HCT116 (cell line): ENCODE data around the gene PDSS2. TPM values are rescaled to one million over a fixed set of nuclear protein-coding genes. Genes with fewer than 3 reads are reported as not detected.

Source experiments
- ATAC-seq: fragments of 200-7000 bp; cut with Tn5 transposase; 2 replicates; pipeline ENCODE4 v1.9.1; 2020; ENCODE audit warnings: mild to moderate bottlenecking, moderate library complexity
- BruUV-seq: library from RNA; stranded (reverse); fragments of 400-500 nt; replicated peaks from 2 replicates; lab custom pipeline; 2021; lab: Mats Ljungman, UMichigan
- CTCF ChIA-PET: fragments of 300-600 bp; sonication (Branson Sonifier 250); formaldehyde crosslinking; loops from one replicate; lab custom pipeline; 2021; ENCODE audit warnings: antibody characterized with exemption; lab: Charles Lee
- POLR2A ChIA-PET: fragments of 300-600, 350-600 bp; sonication (Branson Sonifier 250); formaldehyde crosslinking; loops from one replicate; lab custom pipeline; 2021; ENCODE audit warnings: antibody characterized with exemption; lab: Charles Lee
- RAD21 ChIA-PET, 2 experiments: fragments of 300-600 bp; sonication (Branson Sonifier 250); formaldehyde crosslinking; loops; one replicate each; lab custom pipeline; 2023; ENCODE audit warnings: low total read pairs in 2 of 2; ENCODE audit not compliant: uncharacterized antibody in 2 of 2, unreplicated experiment in 2 of 2, low non-redundant PET in 1 of 2; lab: Charles Lee
- DNase-seq: peaks from one replicate; pipeline ENCODE4 v3.0.0-alpha.2; 2010; ENCODE audit warnings: low read depth, low spot score
- H2AFZ ChIP-seq: fragments of 200-600 bp; shearing (Covaris generic), sonication (generic); 2 replicates; pipeline ENCODE4 v1.6.1; 2017; ENCODE audit warnings: low read depth, mixed run types, mixed read lengths, antibody characterized with exemption, low read length; ENCODE audit not compliant: poor library complexity, severe bottlenecking
- H3K27ac ChIP-seq: 2 replicates; pipeline ENCODE4 v1.5.1; 2012; ENCODE audit warnings: low read depth, low read length
- H3K27me3 ChIP-seq: fragments of 200-600 bp; sonication (generic); 2 replicates; pipeline ENCODE4 v1.6.1; 2016; ENCODE audit warnings: mixed run types, low read length, mixed read lengths; ENCODE audit not compliant: insufficient read depth
- H3K36me3 ChIP-seq, 2 experiments: fragments of 200-500 bp in 1 of 2; fragments of 200-600 bp in 1 of 2; sonication (Bioruptor generic) in 1 of 2; sonication (generic) in 1 of 2; 2 replicates each; pipeline versions ENCODE4 v1.5.1 to v1.6.1; 2014 to 2016; ENCODE audit warnings: low read length in 2 of 2, inconsistent platforms in 1 of 2, mixed read lengths in 1 of 2, mixed run types in 1 of 2; ENCODE audit not compliant: insufficient read depth in 2 of 2, control insufficient read depth in 1 of 2
- H3K4me1 ChIP-seq, 2 experiments: fragments of 200-600 bp in 1 of 2; sonication (generic) in 1 of 2; 2 replicates each; pipeline versions ENCODE4 v1.5.1 to v1.6.1; 2012 to 2017; ENCODE audit warnings: low read length in 2 of 2, inconsistent platforms in 1 of 2, mild to moderate bottlenecking in 1 of 2, mixed read lengths in 1 of 2, mixed run types in 1 of 2, moderate library complexity in 1 of 2; ENCODE audit not compliant: insufficient read depth in 2 of 2, control insufficient read depth in 1 of 2
- H3K4me2 ChIP-seq: fragments of 200-600 bp; sonication (generic); 2 replicates; pipeline ENCODE4 v1.6.1; 2017; ENCODE audit warnings: mixed run types, low read length, mixed read lengths
- H3K4me3 ChIP-seq, 2 experiments: fragments of 200-600 bp in 1 of 2; sonication (generic) in 1 of 2; replicated peaks in 1 of 2; 2 replicates each; pipeline ENCODE4 v1.5.1; 2011 to 2016; ENCODE audit warnings: low read length in 2 of 2, control low read depth in 1 of 2, low read depth in 1 of 2, mild to moderate bottlenecking in 1 of 2, mixed read lengths in 1 of 2, mixed run types in 1 of 2
- H3K79me2 ChIP-seq: fragments of 200-600 bp; sonication (generic); 2 replicates; pipeline ENCODE4 v1.6.1; 2017; ENCODE audit warnings: mild to moderate bottlenecking, mixed run types, low read length, moderate library complexity, mixed read lengths; ENCODE audit not compliant: insufficient read depth
- H3K9ac ChIP-seq: fragments of 200-600 bp; sonication (generic); 2 replicates; pipeline ENCODE4 v1.6.1; 2016; ENCODE audit warnings: low read length, mixed read lengths
- H3K9me2 ChIP-seq: fragments of 200-600 bp; sonication (generic), shearing (Covaris generic); 2 replicates; pipeline ENCODE4 v1.6.1; 2017; ENCODE audit warnings: mixed run types, mild to moderate bottlenecking, moderate library complexity; ENCODE audit not compliant: insufficient read depth
- H3K9me3 ChIP-seq, 2 experiments: fragments of 200-500 bp in 1 of 2; fragments of 200-600 bp in 1 of 2; sonication (Bioruptor generic) in 1 of 2; sonication (generic) in 1 of 2; 2 replicates each; pipeline ENCODE4 v1.6.1; 2014 to 2017; ENCODE audit warnings: low read length in 2 of 2, mixed read lengths in 2 of 2, inconsistent platforms in 1 of 2, low read depth in 1 of 2, mild to moderate bottlenecking in 1 of 2, mixed run types in 1 of 2, moderate library complexity in 1 of 2; ENCODE audit not compliant: control insufficient read depth in 1 of 2, insufficient read depth in 1 of 2
- H4K20me1 ChIP-seq: fragments of 200-600 bp; sonication (generic), shearing (Covaris generic); 2 replicates; pipeline ENCODE4 v1.6.1; 2017; ENCODE audit warnings: mixed run types, mild to moderate bottlenecking, moderate library complexity; ENCODE audit not compliant: insufficient read depth
- ATF3 ChIP-seq: IDR thresholded peaks from 2 replicates; pipeline ENCODE4 v1.6.1; 2012
- CBX3 ChIP-seq: IDR thresholded peaks from 2 replicates; pipeline ENCODE4 v1.6.1; 2012; ENCODE audit warnings: low read depth
- EGR1 ChIP-seq: IDR thresholded peaks from 2 replicates; pipeline ENCODE4 v1.6.1; 2012; ENCODE audit warnings: low read depth
- ELF1 ChIP-seq: IDR thresholded peaks from 2 replicates; pipeline ENCODE4 v1.6.1; 2012; ENCODE audit warnings: low read depth, borderline replicate concordance
- EZH2phosphoT487 ChIP-seq: fragments of 200-600 bp; IDR thresholded peaks from 2 replicates; pipeline ENCODE4 v1.6.1; 2018; ENCODE audit warnings: antibody characterized with exemption, borderline replicate concordance
- POLR2AphosphoS5 ChIP-seq: IDR thresholded peaks from 2 replicates; pipeline ENCODE4 v1.6.1; 2011; ENCODE audit warnings: mild to moderate bottlenecking, low read depth, low read length, moderate library complexity
- REST ChIP-seq: IDR thresholded peaks from 2 replicates; pipeline ENCODE4 v1.6.1; 2012; ENCODE audit warnings: low read depth
- SRF ChIP-seq: IDR thresholded peaks from 2 replicates; pipeline ENCODE4 v1.6.1; 2012; ENCODE audit warnings: low read depth
- ZFX ChIP-seq: fragments of 450-650 bp; IDR thresholded peaks from 2 replicates; pipeline ENCODE4 v1.6.1; 2017
- intact Hi-C: fragments of 100-400 bp; cut with micrococcal nuclease; formaldehyde crosslinking; loops from 2 replicates; pipeline ENCODE4 v1.10.0; 2022
- total RNA-seq: library from RNA; stranded (reverse); gene quantifications from one replicate; pipeline ENCODE4 v1.2.1, GENCODE V29; 2021; ENCODE audit not compliant: unreplicated experiment

Gene PDSS2
- total RNA-seq, 1 experiment from 2014 or later: 12.2 TPM

- POLR2A ChIA-PET: no interaction called here
- no TSS peak for BruUV-seq
Measured at GRCh38 chr6:107107791-107108190, 351.6 kb downstream of the PDSS2 start.

More at GRCh38 chr6:107107791-107108190, 351.6 kb downstream of the PDSS2 start:
- Histone ChIP-seq H3K9ac (no peak overlapping the region), H2AFZ (no peak overlapping the region), H4K20me1 (no peaks in the 10 kb centered on the region), H3K4me1 (peaks cover 0 to 3% of the 10 kb centered on the region in 2 experiments; a peak in 1 of 4 replicates), H3K79me2 (no peaks in the 10 kb centered on the region), H3K36me3 (no peaks in the 10 kb centered on the region), H3K4me3 (no peak overlapping the region), H3K9me2 (no peaks in the 10 kb centered on the region), H3K9me3 (no peaks in the 10 kb centered on the region), H3K27ac (no peak overlapping the region), H3K27me3 (no peaks in the 10 kb centered on the region), H3K4me2 (no peak overlapping the region)
- RAD21 ChIA-PET: no interaction called here
- ATAC-seq (no peak), DNase-seq (no peak)
- intact Hi-C loops: no loop called here
- TF ChIP-seq SRF (no peak), CBX3 (no peak), ATF3 (no peak), POLR2AphosphoS5 (no peak), ZFX (no peak), EZH2phosphoT487 (no peak), REST (no peak), ELF1 (no peak), EGR1 (no peak)
- CTCF ChIA-PET: no interaction called here
